Hippocampal formation (tissue), 2 donors: Measurements from ENCODE around the gene DCAF6.
"Not testable (repeated sequence)": the region's sequence is repeated elsewhere in the genome, so short reads cannot be mapped to it uniquely, and the experiment has no call there.

Experiments used
- DNase-seq, 2 donors: peaks; one replicate each; lab custom pipeline; 2025; lab: John Stamatoyannopoulos, UW

The DCAF6 gene

DNA sequence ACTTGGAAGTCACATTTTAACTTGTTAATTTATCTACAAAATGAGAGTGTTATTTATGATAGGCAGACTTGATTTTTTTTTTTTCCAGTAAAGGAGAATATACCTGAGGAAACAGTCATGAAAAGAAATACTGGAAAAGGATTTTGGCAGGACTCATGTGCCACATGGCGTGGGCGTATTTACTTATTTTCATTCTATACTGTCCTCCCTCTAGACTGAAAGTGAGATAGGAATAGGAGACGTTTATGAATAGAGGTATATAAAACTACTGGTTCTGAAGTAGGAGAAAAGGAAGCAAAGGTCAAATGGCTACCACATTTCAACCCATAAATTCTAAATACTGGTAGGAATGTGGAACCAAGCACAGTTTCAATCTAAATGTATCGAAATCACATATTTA lies 95.1 kb downstream of the DCAF6 start:
- no peak for DNase-seq

DNA sequence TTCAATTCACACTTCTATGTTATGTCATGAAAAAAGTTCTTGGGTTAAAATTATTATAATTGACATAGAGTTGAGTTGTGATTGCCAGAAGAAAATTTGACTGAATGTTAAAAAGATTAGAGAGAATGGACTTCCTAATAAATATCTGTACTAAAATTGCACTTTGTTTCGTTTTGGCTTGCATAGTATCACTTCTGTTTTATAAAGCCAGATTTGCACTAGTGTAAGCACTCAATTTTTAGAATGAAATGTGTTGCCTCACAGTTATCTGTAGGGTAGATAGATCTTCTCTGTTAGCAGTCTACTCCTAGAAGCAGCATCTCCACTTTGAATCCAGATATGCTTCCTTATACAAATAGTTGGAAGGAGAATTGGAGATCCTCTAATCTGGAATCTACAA lies 95.5 kb downstream of the DCAF6 start:
- DNase-seq: peak in 1 of 2 donors; percentile 10

DNA sequence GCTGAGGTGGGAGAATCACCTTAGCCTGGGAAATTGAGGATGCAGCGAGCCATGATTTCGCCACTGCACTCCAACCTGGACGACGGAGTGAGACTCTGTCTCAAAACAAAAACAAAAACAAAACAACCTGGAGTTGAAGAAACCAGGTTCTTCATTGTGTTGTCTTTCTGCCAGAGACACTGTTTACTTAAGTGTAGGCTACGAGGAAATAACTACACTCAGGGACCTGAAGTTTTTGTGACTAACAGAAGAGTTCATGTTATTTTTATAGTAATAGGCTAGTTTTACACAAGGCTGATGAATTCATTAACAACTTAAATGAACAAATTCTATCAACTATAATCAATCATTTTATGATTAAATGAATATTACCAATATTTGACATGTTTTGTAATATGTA lies 98.9 kb downstream of the DCAF6 start:
- no peak for DNase-seq

DNA sequence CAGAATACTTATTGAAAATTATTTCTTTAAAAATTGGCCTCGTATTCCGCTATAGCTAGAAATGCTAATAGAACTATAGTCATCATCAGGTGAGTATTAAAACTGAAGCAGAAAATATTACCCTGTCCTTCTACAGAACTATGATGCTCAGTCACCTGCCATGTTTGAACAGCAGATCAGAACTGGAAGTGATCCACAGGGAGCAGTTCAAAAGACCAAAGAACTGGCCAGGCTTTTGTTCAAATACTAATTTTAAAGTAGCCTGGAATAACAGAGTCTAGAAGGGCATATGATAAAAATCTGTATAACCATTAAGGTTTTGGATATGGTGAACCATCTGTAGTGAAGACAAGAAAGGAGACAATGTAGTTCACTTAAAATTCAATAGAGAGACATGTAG lies 105.9 kb downstream of the DCAF6 start:
- no peak for DNase-seq

DNA sequence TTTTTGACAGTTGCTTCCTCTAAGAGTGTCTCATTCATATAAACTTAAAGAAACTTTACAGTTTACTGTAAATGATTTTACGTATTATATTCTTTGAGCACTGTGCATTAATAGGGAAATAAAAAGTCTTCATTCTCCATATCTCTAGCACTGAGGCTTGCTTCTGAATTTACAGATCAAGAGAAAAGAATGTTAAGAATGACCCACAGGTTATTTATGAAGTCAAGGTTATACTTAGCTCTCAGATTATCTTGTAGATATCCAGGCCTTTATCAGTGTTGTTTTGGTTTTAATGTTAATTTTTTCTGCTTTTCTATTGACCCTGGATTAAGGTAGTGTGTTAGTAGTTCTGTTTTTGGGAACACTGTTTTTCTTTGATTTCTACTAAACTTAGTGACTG lies 108.8 kb downstream of the DCAF6 start:
- no peak for DNase-seq

DNA sequence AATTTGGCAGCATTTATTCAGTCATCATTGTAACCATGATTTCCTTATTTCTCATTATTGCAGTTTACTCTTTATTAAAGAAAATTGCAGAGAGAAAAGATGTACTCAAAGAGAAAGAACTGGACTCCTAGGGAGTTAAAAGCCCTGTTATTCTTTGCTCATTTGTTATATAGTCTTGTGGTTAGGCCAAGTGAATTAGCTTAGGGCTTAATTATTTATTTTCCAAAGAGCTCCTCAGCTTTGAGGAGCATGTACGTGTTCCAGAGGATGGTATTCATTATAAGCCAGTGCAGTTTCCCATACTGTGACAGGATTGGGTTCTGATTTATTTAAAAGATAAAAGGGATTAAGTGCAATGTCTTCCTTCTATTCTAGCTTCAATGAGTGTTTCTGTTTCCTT lies 113.8 kb downstream of the DCAF6 start:
- no peak for DNase-seq

DNA sequence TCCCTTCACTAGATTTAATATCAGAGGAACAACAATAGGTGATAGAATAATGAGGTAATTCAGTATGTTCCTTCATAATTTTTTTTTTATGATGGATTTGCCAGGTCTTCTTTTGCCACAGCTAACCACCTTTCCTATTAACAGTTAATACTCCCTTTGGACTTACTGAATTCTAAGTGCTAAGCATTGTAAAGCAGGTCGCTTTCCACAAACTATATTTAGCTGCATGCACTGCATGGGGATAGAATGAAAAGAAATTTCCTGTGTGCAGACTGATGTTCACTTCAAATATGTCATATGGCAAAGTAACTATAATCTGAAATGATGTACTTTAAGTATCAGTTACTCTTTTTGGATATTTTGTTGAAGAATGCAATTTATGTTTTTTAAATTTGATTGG lies 114.4 kb downstream of the DCAF6 start:
- no peak for DNase-seq

DNA sequence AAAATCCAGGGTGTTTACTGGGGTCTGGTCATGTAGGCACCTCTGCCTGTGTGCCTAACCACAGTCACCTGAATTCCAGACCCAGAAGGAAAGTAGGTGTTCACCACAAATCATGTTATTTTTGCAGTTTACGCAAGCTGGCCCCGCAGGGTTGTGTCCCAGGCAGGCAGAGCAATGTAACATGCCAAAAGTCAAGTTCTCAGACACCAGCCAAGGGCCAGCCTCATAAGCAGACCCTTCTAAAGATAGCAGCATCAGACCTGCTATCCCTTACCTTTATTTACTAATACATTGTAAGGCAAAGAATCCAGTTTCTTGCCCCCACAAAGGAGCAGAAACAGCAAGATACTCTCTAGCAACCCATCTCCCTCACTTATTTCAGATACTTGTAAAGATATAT lies 117.2 kb downstream of the DCAF6 start:
- DNase-seq: no peak

DNA sequence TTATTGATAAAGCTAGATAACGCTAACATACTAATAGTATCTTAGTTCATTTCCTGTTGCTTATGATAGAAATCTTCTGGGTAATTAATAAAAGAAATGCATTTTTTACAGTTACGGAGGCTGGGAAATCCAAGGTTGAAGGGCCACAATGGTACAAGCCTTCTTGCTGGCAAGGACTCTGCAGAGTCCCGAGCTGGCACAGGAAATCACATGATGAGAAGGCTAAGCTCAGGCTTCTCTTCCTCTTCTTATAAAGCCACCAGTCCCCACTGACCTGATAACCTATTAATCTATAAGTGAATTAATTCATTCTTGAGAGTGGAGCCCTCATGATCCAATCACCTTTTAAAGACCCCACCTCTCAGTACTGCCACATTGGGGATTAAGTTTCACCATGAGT lies 117.6 kb downstream of the DCAF6 start:
- DNase-seq: peak in 1 of 2 donors; percentile 6

DNA sequence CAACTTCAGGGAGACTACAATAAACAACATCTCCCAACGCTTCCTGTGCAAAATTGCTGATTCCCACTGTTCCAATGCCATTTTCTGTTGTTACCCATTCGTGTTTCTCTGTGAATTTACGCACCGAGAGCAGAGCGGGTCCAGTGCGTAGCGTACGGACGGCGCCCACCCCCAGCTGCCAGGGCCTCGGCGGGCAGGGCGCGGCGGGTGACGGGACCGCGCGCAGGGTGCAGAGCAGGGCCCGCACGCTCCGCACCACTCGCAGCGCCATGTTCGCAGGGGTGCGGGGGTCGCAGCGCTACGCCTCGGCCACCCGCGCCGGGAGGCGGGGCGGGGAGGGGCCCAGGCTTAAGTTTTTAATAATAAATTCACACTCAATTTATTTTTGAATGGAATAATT lies 119.7 kb downstream of the DCAF6 start:
- not testable (repeated sequence) for DNase-seq

DNA sequence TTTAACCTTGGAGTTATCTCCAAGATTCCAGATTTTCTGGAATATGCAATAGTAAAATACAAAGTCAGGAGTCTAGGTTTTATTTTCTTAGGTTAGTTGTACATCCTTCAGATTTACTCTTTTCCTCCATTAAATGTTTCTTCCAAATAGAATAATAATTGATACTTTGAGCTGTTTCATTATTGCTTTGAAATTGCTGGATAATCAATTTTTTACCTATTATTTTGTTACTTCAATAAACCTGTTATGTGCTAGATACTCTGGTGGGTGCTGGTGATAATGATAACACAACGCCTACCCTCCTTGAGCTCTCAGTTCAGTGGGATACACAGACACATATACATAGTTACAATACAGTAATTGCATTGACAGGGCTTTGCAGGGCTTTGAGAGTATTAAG lies 120.9 kb downstream of the DCAF6 start:
- DNase-seq: no peak

DNA sequence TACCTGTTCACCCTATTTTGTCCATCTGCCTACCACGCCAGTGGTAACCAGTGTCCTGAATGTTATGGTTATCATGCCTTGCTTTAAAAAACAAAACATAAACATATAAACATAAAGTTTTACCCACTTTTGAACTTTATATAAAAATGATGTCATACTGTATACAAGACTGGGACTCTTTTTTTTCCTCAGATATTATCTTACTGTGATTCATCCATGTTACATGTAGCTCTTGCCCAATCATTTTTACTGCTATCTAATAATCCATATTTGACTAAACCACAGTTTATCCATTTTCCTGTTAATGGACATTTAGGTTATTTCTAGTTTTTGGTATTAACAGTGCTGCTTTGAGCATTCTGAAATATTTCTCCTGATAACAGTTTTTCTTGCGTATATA lies 121.4 kb downstream of the DCAF6 start:
- no peak for DNase-seq

DNA sequence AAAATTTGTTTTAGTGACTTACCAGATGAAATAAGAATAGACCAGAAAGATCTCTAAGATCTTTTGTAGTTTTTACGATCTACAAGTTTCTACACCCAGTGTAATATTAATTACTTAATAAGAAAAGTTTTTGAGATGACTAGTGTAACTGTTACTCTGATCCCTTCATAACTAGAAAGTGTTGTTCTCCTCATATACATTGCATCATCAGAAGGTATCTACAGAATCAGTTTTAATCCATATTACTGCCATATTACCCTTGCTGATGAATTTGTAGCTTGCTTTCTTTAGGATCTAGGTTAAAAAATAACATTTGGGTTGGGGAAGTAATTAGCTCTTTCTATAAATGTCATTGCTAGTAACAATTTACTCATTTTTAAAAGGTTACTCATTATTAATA lies 127.7 kb downstream of the DCAF6 start:
- DNase-seq: no peak

DNA sequence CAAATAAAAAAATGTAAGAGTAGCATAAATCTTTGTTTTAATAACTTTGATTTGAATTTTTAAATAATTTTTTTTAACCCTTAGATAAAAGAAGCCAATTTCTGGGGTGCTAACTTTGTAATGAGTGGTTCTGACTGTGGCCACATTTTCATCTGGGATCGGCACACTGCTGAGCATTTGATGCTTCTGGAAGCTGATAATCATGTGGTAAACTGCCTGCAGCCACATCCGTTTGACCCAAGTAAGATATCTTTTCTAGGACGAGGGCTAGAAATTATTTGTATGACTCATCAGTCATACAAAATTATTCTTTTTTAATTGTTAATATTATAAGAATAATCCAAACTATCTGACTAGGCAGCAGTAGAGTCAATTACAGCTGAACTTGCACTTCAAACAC lies 129.0 kb downstream of the DCAF6 start:
- DNase-seq: no peak

DNA sequence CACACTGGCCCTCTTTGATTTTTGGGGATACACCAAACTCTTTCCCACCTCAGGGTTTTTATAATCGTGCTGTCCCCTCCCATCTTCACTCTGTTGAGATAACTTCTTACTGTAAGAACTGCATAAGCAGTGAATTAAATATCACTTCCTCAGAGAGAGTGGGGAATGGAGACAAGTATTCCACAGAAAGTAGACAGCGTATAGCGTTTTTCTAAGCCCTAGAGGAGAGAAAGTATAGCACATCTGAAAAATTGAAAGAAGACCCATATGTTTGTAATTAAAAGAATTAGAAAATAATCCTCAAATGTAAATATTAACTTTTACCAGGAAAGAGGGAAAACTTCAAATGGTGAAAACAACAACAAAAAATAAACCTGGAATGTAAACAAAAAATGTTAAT lies 132.9 kb downstream of the DCAF6 start:
- no peak for DNase-seq

DNA sequence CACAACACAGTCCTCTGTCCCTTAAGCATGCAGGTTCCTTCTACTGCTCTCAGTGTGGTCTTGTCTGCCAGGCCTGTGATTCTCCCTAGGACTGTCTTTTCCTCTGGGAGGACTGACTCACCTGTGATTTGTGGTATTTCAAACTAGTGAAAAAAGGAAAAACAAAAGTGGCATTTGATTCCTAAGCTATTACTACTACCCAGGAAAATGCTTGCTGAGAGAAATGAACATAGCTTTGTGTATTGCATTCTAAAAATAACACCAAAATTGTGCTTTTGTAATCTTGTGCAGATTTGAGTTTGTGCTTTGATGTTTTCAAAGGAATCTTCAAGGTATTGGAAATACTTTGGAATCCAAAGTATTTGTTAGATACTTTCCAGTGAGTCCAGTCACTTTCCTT lies 143.3 kb downstream of the DCAF6 start:
- DNase-seq: no peak

DNA sequence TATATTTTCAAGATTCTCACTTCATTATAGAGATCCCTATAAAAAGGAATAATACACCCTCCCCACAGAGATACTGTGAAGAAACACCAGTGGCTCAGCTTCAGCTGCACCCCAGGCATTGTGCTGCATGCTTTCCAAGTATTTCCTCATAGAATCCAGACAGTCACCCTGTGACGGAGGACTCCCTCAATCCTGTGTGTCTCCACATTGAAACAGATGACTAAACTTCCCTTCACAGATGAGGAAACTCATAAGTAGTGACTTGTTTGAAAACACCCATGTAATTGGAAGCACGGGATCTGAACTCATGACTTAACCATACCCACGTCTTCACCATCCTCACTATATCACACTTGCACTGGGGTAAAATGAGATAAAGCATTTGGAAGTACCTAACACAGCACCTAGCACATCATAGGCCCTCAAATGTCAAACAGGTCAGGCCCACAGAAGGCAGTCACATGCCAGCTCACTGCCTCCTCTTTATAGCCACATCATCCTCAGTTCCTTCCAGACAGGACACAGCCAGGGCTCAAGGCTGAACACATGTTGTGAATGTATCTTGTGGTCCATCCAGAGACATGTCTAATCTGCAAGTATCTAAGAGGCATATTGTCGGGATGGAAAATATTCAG lies 145.0 kb downstream of the DCAF6 start:
- DNase-seq: no peak

DNA sequence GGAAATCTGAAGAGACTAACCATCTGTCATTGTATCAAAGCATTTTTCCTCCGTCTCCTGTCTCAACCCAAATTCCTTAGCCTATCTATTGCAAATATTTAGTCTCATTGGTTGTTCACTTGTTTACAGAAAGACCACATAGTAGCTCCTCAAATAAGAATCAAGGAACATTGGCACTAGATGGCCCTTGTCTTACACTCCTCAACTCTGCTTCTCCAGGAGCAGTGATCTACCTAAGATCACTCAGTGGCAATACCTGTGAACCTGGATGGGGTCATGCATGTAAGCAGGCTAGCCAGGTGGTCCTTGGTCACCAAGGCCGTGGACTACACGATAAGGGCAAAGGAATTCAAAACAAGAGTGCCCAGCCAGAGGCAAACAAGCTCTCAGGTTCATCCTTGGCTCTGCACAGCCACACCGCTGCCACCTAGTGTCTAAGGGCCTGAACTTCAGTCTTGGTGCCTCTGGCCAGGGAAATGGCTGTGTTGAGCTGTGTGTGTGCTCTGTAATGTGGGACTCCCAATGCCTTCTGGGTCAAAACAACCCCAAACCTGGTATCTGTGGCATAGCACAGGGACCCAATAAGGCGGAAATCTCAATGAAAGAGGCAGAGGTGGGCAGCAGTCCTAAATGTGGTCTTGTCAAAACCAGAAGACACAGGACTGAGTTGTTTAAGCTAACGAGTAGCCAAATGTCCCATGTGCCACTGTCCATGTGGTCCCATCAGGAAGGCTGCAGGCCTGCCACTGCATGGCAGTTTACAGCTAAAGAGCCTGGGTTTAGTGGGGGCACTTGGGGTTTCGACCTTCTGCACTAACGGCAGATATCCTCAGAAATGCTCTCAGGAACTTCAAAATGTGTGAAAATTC lies 145.8 kb downstream of the DCAF6 start:
- peak; percentile 66 to 68 for DNase-seq

DNA sequence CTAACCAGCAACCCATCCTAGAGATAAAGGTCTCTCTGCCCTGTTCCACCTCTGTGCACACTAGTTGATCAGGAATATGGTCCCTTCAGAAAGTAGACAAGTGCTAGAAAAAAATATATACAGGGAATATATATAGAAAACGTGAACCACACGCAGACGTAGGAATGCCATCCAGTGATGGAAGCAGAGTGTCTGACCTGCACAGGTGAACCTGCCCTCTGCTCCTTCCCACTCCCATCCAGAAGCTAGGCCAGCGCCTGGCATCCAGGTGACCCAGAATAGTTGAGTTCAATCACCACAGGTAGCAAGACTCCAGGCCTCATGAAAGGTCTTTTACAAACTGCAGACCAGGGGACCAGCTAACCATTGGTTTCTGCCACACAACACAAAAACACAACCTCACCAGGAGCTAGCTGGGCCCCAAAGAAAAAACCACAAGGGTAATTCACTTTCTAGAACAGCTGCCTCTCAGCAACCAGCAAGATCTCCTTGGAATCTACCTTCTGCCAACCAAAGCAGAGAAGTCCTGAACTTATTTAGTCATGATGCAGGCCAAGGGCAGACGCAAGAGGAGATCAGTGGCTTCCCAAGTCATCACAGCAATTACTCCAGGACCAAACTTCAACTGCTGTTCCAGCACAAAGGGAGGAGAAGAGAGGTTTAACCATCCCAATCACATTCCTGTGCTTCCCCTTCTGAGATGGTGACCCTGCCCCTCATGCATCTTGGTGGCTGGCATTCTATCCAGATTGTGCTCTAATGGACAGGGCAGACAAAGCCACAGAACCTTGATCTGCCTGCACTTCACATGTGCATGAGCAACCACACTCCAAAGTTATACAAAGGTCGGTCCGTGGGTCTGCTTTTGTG lies 147.2 kb downstream of the DCAF6 start:
- no peak for DNase-seq

DNA sequence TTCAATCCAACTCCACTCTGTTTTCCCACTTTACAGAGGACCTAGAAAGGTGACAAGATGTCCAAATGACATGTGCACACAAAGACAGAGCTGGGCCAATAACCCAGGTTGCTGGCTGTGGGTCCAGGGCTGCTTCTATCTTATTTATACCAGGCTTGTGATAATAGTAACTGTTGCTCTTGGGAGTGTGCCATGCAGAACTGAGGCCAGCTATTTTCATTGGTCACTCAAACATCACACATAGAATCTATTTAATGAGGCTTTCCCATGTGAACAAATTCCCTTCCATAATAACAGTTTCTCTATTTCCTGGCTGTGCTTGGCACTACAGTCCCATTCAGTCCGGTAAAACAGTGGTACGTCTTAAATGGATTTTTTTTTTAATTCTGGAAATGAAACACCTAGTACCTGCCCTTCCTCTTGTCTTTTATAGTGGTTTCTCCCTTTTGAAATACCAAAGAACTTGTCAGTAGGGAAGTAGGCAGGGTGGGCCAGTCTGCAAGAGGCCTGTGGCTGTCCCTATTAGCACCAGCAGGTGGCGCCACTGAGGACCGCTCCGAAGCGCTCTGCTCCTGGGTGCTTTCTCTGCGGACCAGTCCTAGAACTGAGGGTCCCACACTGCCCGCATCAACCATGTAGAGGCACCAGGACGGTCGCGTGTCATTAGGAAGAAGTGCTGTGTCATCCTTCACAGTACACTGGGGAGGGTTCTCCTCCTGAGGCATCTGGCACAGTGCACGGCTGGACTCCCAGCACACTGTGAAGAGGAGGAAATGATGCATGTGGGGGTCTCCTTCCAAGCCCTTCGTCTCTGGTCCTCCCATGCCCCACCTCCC lies 148.1 kb downstream of the DCAF6 start:
- DNase-seq: no peak

DNA sequence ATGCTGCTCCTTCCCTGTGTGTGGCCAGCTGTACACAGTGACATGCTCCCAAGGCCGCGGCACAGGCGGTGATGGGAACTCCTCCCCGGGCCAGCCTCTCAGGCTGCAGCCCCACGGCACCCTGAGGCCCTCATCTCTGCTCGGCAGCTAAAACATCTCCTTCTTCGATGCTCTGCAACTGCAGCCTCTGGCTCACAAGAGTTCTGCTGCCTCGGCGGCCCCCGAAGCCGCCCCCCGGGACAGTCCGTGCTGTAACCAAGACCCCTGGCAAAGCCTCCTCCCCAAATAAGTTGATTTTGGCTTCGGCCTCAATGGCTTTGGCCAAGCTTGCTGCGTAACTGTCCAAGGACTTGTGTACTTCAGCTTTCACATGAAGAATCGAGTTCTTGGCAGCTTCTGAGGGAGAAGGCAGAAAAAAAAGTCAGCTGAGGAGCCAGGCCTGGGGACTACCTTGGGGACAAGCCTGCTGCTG lies 149.0 kb downstream of the DCAF6 start:
- DNase-seq: peak in 1 of 2 donors; percentile 26

DNA sequence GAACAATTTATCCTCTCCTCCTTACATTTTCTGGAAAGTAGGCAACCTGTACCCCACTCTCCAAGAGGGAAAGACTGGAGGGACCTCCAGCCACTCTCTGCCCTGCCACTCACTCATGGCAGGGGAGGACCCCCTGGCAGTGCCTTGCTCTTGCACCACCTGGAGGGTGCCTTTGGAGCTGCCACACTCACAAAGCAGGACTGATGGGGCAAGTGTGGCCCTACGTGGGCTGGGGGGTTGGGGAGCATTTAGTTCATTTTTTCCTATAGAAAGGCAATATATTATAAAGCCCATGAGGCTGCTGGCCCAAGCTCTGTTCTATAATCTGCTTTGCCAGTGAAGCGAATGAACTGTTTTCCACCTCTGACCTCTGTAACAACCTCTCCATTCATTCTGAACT lies 150.0 kb downstream of the DCAF6 start:
- no peak for DNase-seq
